K562 (cell line): ENCODE results near the gene SLC44A2. TPM values are rescaled to one million over a fixed set of nuclear protein-coding genes. Genes with fewer than 3 reads are reported as not detected.

Source experiments
- ATAC-seq: fragments of 200-7000 bp; cut with Tn5 transposase; 3 replicates; pipeline ENCODE4 v1.9.1; 2020; ENCODE audit warnings: moderate library complexity
- BruUV-seq: library from RNA; stranded (reverse); fragments of 400-500 nt; replicated peaks from 2 replicates; lab custom pipeline; 2021; lab: Mats Ljungman, UMichigan
- CTCF ChIA-PET: fragments of 300-600 bp; formaldehyde crosslinking; extraction: SDS; loops from one replicate; lab custom pipeline; 2021; ENCODE audit warnings: low intra/inter-chr PET ratio; lab: Yijun Ruan, JAX
- POLR2A ChIA-PET: fragments of 300-600, 350-650 bp; sonication (Branson Sonifier 250); formaldehyde crosslinking; extraction: SDS; loops from one replicate; lab custom pipeline; 2021; ENCODE audit warnings: antibody characterized with exemption, inconsistent platforms; lab: Yijun Ruan, JAX
- DNase-seq, 4 experiments: peaks; one replicate each; pipeline versions ENCODE4 v3.0.0 to v3.0.0-alpha.2; 2011 to 2018; ENCODE audit warnings: low spot score in 3 of 4, mixed read lengths in 3 of 4; ENCODE audit errors: extremely low read depth in 1 of 4
- FAIRE-seq: peaks from 2 replicates; lab custom pipeline; 2011; peaks lifted over from hg19 to GRCh38; lab: Jason Lieb, UNC
- H2AFZ ChIP-seq: 2 replicates; pipeline ENCODE4 v1.6.0; 2011; ENCODE audit warnings: low read depth, low read length, control low read depth, inconsistent platforms
- H3K27ac ChIP-seq: fragments of 200-600 bp; 3 replicates; pipeline ENCODE4 v1.8.0; 2011; ENCODE audit warnings: low read depth, mild to moderate bottlenecking, control low read depth, inconsistent platforms, low read length, moderate library complexity, mixed read lengths; ENCODE audit errors: extremely low read depth
- H3K27me3 ChIP-seq, 2 experiments: fragments of 300-600 bp in 1 of 2; 2 replicates in 1 of 2; 3 replicates in 1 of 2; pipeline versions ENCODE4 v1.6.0 to v1.8.0; 2011; ENCODE audit warnings: inconsistent platforms in 2 of 2, low read length in 2 of 2, mild to moderate bottlenecking in 1 of 2, mixed read lengths in 1 of 2, moderate library complexity in 1 of 2; ENCODE audit not compliant: control insufficient read depth in 2 of 2, insufficient read depth in 2 of 2
- H3K36me3 ChIP-seq: fragments of 300-600 bp; 3 replicates; pipeline ENCODE4 v1.8.0; 2011; ENCODE audit warnings: mild to moderate bottlenecking, low read length, inconsistent platforms; ENCODE audit not compliant: control insufficient read depth, insufficient read depth
- H3K4me1 ChIP-seq, 2 experiments: fragments of 200-600 bp in 1 of 2; replicated peaks in 1 of 2; 2 replicates in 1 of 2; 3 replicates in 1 of 2; pipeline versions ENCODE4 v1.5.1 to v1.8.0; 2011; ENCODE audit warnings: inconsistent platforms in 2 of 2, low read length in 2 of 2, mild to moderate bottlenecking in 1 of 2, mixed read lengths in 1 of 2, moderate library complexity in 1 of 2; ENCODE audit not compliant: control insufficient read depth in 2 of 2, insufficient read depth in 2 of 2
- H3K4me2 ChIP-seq: 2 replicates; pipeline ENCODE4 v1.6.1; 2011; ENCODE audit warnings: low read length, control low read depth, inconsistent platforms, mixed read lengths; ENCODE audit not compliant: insufficient read depth
- H3K4me3 ChIP-seq: fragments of 200-600 bp; sonication (generic), shearing (Covaris generic); 2 replicates; pipeline ENCODE4 v1.5.1; 2016; ENCODE audit warnings: control low read depth, inconsistent platforms
- H3K79me2 ChIP-seq: fragments of 200-600 bp; 3 replicates; pipeline ENCODE4 v1.8.0; 2011; ENCODE audit warnings: low read length, inconsistent platforms; ENCODE audit not compliant: control insufficient read depth, insufficient read depth
- H3K9ac ChIP-seq, 2 experiments: 2 replicates each; pipeline versions ENCODE4 v1.6.0 to v1.6.1; 2011; ENCODE audit warnings: low read depth in 2 of 2, low read length in 2 of 2, control low read depth in 1 of 2, inconsistent platforms in 1 of 2, mild to moderate bottlenecking in 1 of 2, mixed read lengths in 1 of 2; ENCODE audit not compliant: insufficient read depth in 1 of 2
- H3K9me1 ChIP-seq: one replicate; pipeline ENCODE4 v1.6.0; 2011; ENCODE audit warnings: inconsistent platforms, mild to moderate bottlenecking, low read length, moderate library complexity; ENCODE audit not compliant: control insufficient read depth, insufficient read depth
- H3K9me3 ChIP-seq: replicated peaks from 2 replicates; pipeline ENCODE4 v1.5.1; 2011; ENCODE audit warnings: low read depth, low read length, inconsistent platforms; ENCODE audit not compliant: control insufficient read depth, insufficient read depth
- H4K20me1 ChIP-seq: replicated peaks from 2 replicates; pipeline ENCODE4 v1.6.1; 2011; ENCODE audit warnings: low read length, inconsistent platforms, mixed read lengths; ENCODE audit not compliant: control insufficient read depth, insufficient read depth
- BCOR ChIP-seq: fragments of 450-650 bp; IDR thresholded peaks from 2 replicates; pipeline ENCODE4 v1.6.1; 2016
- ERF ChIP-seq: fragments of 450-650 bp; formaldehyde crosslinking; IDR thresholded peaks from 2 replicates; pipeline ENCODE4 v1.4.0; 2020; ENCODE audit warnings: mild to moderate bottlenecking, mixed read lengths
- HDAC6 ChIP-seq: IDR thresholded peaks from 2 replicates; pipeline ENCODE4 v1.6.1; 2012; ENCODE audit warnings: low read depth, mild to moderate bottlenecking, control low read depth, inconsistent platforms, low read length, moderate library complexity
- KDM1A ChIP-seq, 2 experiments: fragments of 450-650 bp; IDR thresholded peaks; 2 replicates each; pipeline ENCODE4 v1.6.1; 2016; ENCODE audit warnings: mild to moderate bottlenecking in 2 of 2
- NR2F6 ChIP-seq: fragments of 450-650 bp; formaldehyde crosslinking; IDR thresholded peaks from 2 replicates; pipeline ENCODE4 v1.4.0; 2020; ENCODE audit warnings: mild to moderate bottlenecking
- NR4A1 ChIP-seq, 2 experiments: fragments of 250-450 bp in 1 of 2; fragments of 450-650 bp in 1 of 2; sonication (Bioruptor Pico) in 1 of 2; IDR thresholded peaks; 2 replicates each; pipeline versions ENCODE4 v1.4.0 to v1.6.1; 2016 to 2020; ENCODE audit warnings: mild to moderate bottlenecking in 2 of 2, missing compliant biosample characterization in 1 of 2, missing genetic modification characterization in 1 of 2, moderate library complexity in 1 of 2
- RBM25 ChIP-seq: fragments of 200-400 bp; formaldehyde crosslinking; IDR thresholded peaks from 2 replicates; pipeline ENCODE4 v1.6.1; 2018; ENCODE audit warnings: low read length, low read depth, moderate library complexity; ENCODE audit not compliant: severe bottlenecking
- RBM39 ChIP-seq: fragments of 200-400 bp; formaldehyde crosslinking; optimal IDR thresholded peaks from 2 replicates; pipeline ENCODE3; 2018; ENCODE audit warnings: low read depth, low read length
- SNIP1 ChIP-seq: fragments of 450-650 bp; IDR thresholded peaks from 2 replicates; pipeline ENCODE4 v1.7.1; 2017; ENCODE audit warnings: low read depth, mild to moderate bottlenecking
- SP2 ChIP-seq: IDR thresholded peaks from 2 replicates; pipeline ENCODE4 v1.6.1; 2011; ENCODE audit warnings: mild to moderate bottlenecking, low read depth, low read length, moderate library complexity; ENCODE audit not compliant: poor library complexity, severe bottlenecking; ENCODE audit errors: extremely low read depth
- TAF7 ChIP-seq: fragments of 450-650 bp; IDR thresholded peaks from 2 replicates; pipeline ENCODE4 v1.6.1; 2016; ENCODE audit warnings: missing genetic modification characterization, missing compliant biosample characterization
- TRIM28 ChIP-seq: fragments of 450-650 bp; IDR thresholded peaks from 2 replicates; pipeline ENCODE4 v1.6.1; 2017
- WGBS: fragments of 100-300 bp; shearing (Covaris generic); methylation state at CpG from one replicate; pipeline ENCODE4 v1.1.6; 2016; ENCODE audit warnings: low coverage, mixed read lengths; ENCODE audit not compliant: insufficient coverage; ENCODE audit errors: missing lambda C conversion rate; 5-methylcytosine and 5-hydroxymethylcytosine counted together
- in situ Hi-C: fragments of 300-500 bp; cut with MboI; formaldehyde crosslinking; loops from 4 replicates; pipeline ENCODE4 v1.15.0; 2018; ENCODE audit warnings: inconsistent platforms, mixed read lengths
- intact Hi-C: fragments of 100-400 bp; cut with micrococcal nuclease; formaldehyde crosslinking; loops from 2 replicates; pipeline ENCODE4 v1.14.2; 2022
- polyA plus RNA-seq, 8 experiments: library from polyadenylated mRNA; depleted of rRNA in 4 of 8; stranded (reverse) in 5 of 8; unstranded in 3 of 8; fragments of >200 nt; fragmentation: Nextera tagmentation in 2 of 8; fragmentation: Illumina TruSeq in 1 of 8; extraction: Ambion mirVana in 2 of 8; extraction: Trizol in 1 of 8; gene quantifications; 2 replicates each; pipeline versions ENCODE4 v1.2.1 to v1.2.3, GENCODE V29; 2011 to 2014; ENCODE audit warnings: inconsistent platforms in 1 of 8, missing spikeins in 1 of 8
- total RNA-seq, 7 experiments: library from RNA; depleted of rRNA in 6 of 7; stranded (reverse); fragments of >200 nt in 6 of 7; fragmentation: Illumina TruSeq in 2 of 7; extraction: Trizol in 2 of 7; gene quantifications; 2 replicates each; pipeline versions ENCODE4 v1.2.1 to v1.2.3, GENCODE V29; 2011 to 2021; ENCODE audit warnings: low replicate concordance in 1 of 7
- TF ChIP-seq, protein P1 (sequence below): fragments of 450-650 bp; IDR thresholded peaks from 2 replicates; pipeline ENCODE4 v1.7.0; 2016; ENCODE audit warnings: borderline replicate concordance

SLC44A2 gene
- total and polyA plus RNA-seq, 9 of the 15 experiments (the other 6 are each of a cell fraction or from before 2014, with no cell fraction given), result 1.1 to 34.2 (median 8.1) TPM

DNA sequence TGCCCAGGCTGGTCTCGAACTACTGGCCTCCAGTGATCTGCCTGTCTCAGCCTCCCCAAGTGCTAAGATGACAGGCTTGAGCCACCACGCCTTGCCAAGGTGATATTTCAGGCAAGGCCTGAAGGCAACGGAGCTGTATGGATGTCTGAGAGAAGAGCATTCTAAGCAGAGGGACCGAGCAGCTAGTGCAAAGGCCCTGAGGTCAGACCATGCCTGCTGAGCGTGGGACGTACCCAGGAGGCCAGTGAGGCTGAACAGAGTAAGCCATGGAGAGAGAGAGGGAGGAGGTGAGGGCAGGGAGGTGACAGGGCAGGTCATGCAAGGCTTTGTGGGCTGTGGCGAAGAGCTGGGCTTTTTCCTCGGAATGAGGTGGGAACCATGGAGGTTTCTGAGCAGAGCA, 3.4 kb upstream of the SLC44A2 start:
- Histone ChIP-seq H3K9me1 (peaks cover 3% of the 10 kb centered on the region), H3K27me3 (no peaks in the 10 kb centered on the region), H3K9me3 (no peaks in the 10 kb centered on the region), H3K9ac (peak overlapping the region in 1 of 2 experiments; percentile 61; a peak in 2 of 4 replicates), H3K4me1 (peaks cover 15 to 29% of the 10 kb centered on the region in 2 experiments), H3K4me3 (no peak overlapping the region), H3K27ac (no peak overlapping the region), H3K79me2 (peaks cover 3% of the 10 kb centered on the region; the same call in 2 of the 3 replicates), H2AFZ (no peak overlapping the region), H3K36me3 (no peaks in the 10 kb centered on the region), H4K20me1 (no peaks in the 10 kb centered on the region), H3K4me2 (no peak overlapping the region)
- ChIA-PET POLR2A (interaction anchor here (0.7 kb wide), 1 partner anchor 13 kb away, joined by 3 read pairs; no protein-coding TSS in a partner anchor), CTCF (no interaction called here)
- FAIRE-seq, result no peak
- ATAC-seq, result no peak
- in situ Hi-C loops (no loop called here), intact Hi-C loops (no loop called here)
- WGBS, result 76% methylated on average over 7 of the region's 8 CpGs
- no TSS peak for BruUV-seq
- no peak for TF ChIP-seq SNIP1
- TF ChIP-seq ERF (CRISPR knock-in tag), result no peak
- no peak for TF ChIP-seq TRIM28
- no peak for TF ChIP-seq NR4A1 (CRISPR knock-in tag; IDR thresholded peaks at IDR 0.05)
- no peak for TF ChIP-seq NR4A1 (tag; IDR thresholded peaks at IDR 0.05)
- peak; percentile 33 for TF ChIP-seq RBM25
- TF ChIP-seq, protein P1, sequence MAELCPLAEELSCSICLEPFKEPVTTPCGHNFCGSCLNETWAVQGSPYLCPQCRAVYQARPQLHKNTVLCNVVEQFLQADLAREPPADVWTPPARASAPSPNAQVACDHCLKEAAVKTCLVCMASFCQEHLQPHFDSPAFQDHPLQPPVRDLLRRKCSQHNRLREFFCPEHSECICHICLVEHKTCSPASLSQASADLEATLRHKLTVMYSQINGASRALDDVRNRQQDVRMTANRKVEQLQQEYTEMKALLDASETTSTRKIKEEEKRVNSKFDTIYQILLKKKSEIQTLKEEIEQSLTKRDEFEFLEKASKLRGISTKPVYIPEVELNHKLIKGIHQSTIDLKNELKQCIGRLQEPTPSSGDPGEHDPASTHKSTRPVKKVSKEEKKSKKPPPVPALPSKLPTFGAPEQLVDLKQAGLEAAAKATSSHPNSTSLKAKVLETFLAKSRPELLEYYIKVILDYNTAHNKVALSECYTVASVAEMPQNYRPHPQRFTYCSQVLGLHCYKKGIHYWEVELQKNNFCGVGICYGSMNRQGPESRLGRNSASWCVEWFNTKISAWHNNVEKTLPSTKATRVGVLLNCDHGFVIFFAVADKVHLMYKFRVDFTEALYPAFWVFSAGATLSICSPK, result no peak
- TF ChIP-seq HDAC6, result no peak
- TF ChIP-seq NR2F6, result no peak
- no peak for TF ChIP-seq TAF7
- peak; percentile 32; the same call in 1 of the 2 replicates for TF ChIP-seq BCOR
- no peak for TF ChIP-seq RBM39
- no peak for TF ChIP-seq SP2
- TF ChIP-seq KDM1A (IDR thresholded peaks at IDR 0.05), result peak in 1 of 2 experiments; percentile 31; a peak in 1 of 4 replicates
- DNase-seq, result peak in 1 of 4 experiments; percentile 3
